H1 (cell line): ENCODE data around the gene ZNF385D. TPM values are rescaled to one million over a fixed set of nuclear protein-coding genes. Genes with fewer than 3 reads are reported as not detected.

Experiments
- BRCA1 ChIP-seq: IDR thresholded peaks from 2 replicates; pipeline ENCODE4 v1.6.1; 2012; ENCODE audit warnings: low read depth, low read length, improper control_type of control experiment
- CREB1 ChIP-seq: IDR thresholded peaks from 2 replicates; pipeline ENCODE4 v1.6.1; 2012; ENCODE audit warnings: inconsistent platforms
- polyA plus RNA-seq, 7 experiments: library from polyadenylated mRNA; depleted of rRNA in 3 of 7; stranded (reverse) in 5 of 7; unstranded in 2 of 7; fragments of >200 nt in 5 of 7; fragments of 200-250 nt in 2 of 7; gene quantifications; 1 replicate in 5 of 7; 2 replicates in 1 of 7; 4 replicates in 1 of 7; pipeline versions ENCODE4 v1.2.1 to v1.2.3, GENCODE V29; 2011 to 2013; ENCODE audit warnings: missing spikeins in 2 of 7, mixed read lengths in 2 of 7
- total RNA-seq: library from RNA; stranded (reverse); fragmentation: NEBNext Ultra II Directional; extraction: Animal tissue kit (Norgen Biotek cat#: 25700); gene quantifications from 2 replicates; pipeline ENCODE4 v1.2.1, GENCODE V29; 2021
- TF ChIP-seq, protein P1 (sequence below): IDR thresholded peaks from 2 replicates; pipeline ENCODE4 v1.6.1; 2012; ENCODE audit warnings: inconsistent platforms

Gene ZNF385D
- total and polyA plus RNA-seq, 2 of the 8 experiments (the other 6 are each of a cell fraction or from before 2014, with no cell fraction given) = 5.9 to 10.8 TPM

DNA sequence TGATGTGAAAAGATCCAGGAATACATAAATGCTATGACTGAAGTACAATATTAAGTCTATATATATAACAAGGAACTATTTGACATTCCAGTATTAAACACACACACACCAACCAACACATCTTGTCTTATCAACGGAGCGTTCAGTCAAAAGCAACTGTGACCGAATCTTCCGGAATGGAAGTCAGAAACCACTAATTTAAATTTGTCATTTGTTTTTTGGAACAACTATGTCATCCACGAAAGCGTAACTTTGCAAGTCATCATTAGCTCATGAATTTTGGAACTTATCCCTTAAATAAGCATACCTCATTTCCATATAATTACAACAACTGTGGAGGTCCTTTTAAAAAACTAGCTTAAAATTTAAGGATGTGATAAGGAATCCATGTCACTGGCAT, 5.0 kb downstream of the ZNF385D start (continued):
- TF ChIP-seq, protein P1, sequence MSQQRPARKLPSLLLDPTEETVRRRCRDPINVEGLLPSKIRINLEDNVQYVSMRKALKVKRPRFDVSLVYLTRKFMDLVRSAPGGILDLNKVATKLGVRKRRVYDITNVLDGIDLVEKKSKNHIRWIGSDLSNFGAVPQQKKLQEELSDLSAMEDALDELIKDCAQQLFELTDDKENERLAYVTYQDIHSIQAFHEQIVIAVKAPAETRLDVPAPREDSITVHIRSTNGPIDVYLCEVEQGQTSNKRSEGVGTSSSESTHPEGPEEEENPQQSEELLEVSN = no peak
- TF ChIP-seq BRCA1 (no peak), CREB1 (no peak)
